ENCODE data around the gene NSMCE4A.
"Not testable (repeated sequence)": the region's sequence is repeated elsewhere in the genome, so short reads cannot be mapped to it uniquely, and the experiment has no call there.

NSMCE4A gene

DNA sequence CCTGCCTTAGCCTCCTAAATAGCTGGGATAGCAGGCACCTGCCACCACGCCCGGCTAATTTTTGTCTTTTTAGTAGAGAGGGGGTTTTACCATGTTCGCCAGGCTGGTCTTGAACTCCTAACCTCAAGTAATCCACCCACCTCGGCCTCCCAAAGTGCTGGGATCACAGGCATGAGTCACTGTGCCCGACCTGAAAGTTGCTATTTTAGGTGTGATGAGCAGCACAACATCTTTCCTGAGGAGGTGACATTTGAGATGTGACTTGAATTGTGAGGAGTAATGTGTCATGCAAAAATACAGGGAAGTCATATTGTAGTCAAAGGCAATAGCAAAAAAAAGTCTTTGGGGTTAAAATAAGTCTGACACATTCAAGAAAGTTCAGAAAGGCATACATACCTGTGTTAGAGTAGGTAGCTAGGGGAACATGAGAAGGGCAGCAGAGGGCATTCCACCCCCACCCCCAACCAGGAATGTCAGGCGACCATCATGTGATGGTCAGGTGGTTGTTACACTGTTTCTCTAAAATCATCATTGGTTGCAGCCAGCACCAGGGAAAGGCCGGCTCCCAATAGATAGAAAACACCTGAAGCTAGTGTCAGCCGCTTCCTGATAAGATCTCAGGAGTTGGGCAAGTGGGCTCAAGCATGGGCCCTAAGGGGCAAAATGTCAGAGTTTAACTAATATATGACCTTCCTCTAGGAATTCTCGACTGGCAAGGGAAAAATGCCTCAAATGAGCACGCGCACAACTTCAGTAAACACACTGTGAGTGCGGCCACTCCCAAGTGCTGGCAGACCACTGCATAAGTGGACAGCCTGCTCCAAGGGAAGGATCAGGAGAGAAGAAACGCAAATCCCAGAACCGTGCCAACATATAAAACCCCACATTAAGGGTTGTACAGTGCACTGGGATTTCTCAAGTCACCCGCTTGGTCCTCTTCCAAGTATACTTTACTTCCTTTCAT, 13.6 kb upstream of the NSMCE4A start, which contains the start of gene TACC2:
Gene TACC2, plus strand, starts transcription at position 803 of the 964 bp plus-strand sequence. CDS start 32,819 bp downstream, outside the sequence.
- no peak for DNase-seq

DNA sequence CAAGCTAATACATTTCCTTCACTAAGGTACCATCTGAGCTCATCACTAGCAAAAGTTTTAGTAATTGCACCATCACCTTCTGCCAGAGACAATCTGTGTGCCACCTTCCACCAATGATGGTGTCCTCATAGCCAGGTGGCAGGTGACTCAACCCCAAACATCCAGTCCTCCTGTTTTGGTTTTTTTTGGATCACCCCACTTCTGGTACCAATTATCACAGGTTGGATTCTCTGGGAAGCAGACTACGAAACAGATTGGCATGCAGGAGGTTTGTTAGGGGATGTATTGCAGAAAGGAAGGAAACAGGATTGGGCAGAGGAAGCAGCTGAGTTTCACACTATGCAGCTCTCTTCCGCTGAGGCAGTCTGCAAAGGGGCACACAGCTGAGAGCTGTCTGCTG, 9.4 kb upstream of the NSMCE4A start:
- no peak for DNase-seq

DNA sequence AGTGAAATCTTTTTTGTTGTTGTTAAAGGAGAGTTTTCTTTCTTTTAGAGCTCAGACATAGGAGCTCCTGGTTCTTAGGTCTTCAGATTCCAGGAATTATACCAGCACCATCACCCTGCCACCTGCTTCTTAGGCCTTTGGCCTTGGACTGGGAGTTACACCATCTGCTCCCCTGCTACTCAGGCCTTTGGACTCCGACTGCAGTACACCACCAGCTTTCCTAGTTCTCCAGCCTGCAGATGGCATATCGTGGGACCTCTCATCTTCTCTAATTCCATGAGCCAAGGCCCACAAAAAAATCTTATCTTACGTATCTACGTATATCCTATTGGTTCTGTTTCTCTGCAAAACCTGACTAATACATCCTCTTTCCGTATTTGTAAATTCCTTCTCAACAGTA, 8.8 kb upstream of the NSMCE4A start:
- DNase-seq, result no peak

DNA sequence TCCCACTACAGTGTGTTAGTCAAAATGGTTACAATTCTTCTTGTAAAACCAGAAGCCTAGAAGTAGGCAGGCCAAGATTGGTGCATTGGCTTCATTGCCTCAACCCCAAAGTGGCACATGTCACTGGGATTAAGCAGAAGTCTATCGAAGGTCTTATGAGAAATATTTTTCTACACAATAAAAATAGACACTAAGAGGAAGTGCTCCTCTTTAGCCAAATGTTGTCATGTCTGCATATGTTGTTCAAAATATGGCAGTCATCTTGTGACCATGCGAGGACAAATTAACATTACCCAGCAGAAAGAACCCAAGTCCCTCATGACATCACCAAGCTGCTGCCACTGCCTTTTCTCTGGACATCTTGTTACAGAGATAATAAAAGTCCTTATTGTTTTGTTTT, 6.3 kb upstream of the NSMCE4A start:
- DNase-seq, result no peak

DNA sequence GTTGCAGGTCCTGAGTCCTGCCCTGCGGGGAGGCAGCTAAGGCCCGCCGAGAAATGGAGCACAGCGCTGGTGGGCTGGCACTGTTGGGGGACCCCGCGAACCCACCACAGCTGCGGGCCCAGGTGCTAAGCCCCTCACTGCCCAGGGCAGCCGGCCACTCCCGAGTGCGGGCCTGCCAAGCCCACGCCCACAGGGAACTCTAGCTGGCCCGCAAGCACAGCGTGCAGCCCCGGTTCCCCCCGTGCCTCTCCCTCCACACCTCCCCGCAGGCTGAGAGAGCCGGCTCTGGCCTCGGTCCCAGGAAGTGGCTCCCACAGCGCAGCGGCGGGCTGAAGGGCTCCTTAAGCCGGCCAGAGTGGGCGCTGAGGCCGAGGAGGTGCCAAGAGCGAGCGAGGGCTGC, 3.5 kb upstream of the NSMCE4A start:
- no peak for DNase-seq

DNA sequence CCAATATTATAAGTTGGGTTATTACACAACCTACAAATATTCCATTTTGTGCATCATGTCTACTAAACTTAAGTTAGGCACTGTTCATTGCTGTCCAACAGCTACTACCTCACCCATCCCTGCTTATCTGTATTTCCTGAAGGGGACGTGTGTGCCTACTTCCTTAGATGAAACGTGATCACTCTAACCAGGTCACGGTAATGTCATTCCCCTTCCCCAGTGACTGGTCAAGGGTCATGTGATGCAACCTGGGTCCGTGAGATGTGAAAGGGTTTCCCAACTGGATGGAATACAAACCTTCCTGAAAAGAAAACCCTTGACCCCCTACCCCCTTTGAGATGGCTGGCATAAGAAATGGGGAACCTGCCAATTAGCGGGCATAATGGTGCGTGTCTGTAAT, 1.6 kb upstream of the NSMCE4A start:
- DNase-seq, result no peak

DNA sequence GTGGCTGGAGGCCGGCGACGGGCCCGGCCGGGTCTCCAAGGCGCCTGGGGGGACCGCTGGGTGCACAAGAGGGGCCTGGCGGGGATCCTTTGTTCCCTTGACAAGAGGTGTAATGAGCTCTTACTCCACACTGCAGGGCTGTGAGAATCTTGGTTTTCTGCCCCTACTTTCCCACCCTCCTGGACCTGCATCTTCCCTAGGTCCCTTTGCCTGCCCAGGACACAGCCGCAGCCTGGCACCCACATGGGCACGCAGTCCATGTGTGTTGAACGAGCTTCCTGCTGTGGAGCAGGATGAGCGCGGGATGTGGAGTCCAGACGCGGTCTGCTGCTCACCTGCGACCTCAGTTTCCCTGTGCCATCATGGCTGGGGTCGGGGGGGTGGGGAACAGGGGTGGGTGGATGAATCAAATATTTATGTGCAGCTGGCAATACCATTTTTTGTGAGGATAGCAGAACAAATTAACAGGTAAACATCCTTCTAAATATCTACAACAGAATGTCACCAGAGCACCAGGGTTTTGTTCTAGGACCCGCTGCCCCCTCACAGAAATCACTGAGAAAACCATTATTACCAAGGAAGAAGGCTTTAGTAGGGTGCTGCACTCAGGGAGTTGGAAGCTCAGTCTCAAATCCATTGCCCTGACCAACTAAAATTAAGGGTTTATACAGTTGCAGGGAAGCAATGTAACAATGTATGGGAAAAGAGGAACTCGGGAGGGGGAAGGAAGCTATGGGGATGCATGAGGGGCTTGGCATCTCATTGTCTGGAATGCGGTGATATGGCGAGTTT, 474 bp upstream of the NSMCE4A start:
- peak; percentile 59 for DNase-seq

DNA sequence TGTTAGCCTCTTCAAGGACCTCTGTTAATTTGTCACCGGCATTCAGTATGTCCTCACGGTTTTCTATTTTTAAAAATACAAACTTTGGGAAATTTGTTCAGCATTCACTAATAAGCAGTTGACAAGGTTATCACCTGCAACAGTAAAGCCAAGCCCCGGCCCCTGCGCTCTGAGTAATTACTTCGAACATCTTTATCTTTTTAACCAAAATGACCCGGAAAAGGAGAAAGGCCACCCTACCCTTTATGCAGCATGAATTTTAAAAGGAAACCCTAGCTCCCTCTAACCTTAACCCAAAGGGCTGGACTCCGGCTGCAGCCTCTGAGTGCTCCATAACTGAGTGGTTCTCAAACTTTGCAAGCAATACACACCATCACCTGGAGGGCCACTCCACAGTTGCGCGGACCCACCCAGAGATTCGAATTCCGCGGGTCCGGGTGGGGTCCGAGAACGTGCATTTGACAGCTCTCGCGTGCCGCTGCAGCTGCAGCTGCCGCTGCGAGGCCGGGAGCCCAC, 940 bp downstream of the NSMCE4A start:
- DNase-seq, result peak; percentile 23

DNA sequence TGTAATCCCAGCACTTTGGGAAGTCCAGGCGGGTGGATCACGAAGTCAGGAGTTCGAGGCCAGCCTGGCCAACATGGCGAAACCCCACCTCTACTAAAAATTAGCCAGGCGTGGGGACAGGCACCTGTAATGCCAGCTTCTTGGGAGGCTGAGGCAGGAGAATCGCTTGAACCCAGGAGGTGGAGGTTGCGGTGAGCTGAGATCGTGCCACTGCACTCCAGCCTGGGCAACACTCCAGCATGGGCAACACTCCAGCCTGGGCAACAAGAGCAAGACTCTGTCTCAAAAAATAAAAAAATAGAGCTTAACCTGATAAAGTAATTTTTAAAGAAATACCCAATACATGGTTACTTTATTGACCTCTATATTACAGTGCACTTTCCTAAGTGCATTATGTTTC, 5.9 kb downstream of the NSMCE4A start:
- not testable (repeated sequence) for DNase-seq

DNA sequence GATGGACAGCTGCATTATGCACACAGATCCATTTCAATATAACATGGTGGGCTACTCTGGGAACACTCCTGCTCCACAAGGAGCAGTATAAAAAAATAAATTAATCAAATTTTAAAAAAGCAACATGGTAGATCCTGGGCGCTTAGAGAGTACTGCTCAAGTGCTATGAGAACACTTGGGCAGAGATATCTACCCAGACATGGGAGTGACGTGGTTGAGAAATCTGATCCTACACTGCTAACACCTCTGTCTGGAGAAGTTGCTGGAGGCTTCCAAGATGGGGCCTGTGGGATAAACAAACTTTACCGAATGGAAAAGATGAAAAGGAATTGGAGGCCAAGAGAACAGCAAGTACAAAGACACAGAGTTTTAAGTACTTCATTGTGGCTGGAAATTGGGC, 9.0 kb downstream of the NSMCE4A start:
- no peak for DNase-seq

DNA sequence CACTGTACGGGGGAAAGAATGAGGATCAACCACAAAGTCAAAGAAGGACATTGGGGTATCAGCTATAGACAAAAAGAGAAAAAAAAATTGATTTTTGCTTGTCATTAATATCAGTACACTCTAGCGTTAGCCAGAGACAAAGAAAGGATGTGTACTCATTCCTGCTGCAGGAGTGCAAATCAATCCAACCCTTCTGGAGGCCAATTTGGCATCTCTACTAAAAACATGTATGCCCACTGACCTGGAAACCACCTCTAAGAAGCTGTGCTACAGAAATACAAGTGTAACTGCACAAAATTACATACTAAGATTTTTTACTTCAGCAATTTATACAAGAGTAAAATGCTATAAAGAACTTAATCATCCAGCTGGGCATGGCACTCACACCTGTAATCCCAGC, 13.6 kb downstream of the NSMCE4A start:
- no peak for DNase-seq

DNA sequence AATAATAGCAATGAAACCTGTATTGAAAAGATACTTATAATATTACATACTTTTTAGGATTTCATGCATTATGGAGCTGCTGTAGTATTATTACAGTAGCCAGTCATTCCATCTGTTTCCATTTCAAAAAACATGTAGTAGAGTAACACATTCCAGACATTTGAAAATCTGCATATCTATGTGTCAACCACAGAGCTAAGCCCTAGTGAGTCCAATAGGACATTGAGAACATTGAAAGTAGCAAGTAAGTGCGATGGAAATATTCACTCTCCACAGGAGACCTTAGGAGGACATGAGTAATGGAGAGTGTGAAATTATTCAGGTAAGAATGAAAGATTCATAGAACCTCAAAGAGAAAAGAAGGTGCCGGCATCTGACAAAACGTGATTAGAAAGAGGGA, 15.3 kb downstream of the NSMCE4A start:
- DNase-seq, result no peak

DNA sequence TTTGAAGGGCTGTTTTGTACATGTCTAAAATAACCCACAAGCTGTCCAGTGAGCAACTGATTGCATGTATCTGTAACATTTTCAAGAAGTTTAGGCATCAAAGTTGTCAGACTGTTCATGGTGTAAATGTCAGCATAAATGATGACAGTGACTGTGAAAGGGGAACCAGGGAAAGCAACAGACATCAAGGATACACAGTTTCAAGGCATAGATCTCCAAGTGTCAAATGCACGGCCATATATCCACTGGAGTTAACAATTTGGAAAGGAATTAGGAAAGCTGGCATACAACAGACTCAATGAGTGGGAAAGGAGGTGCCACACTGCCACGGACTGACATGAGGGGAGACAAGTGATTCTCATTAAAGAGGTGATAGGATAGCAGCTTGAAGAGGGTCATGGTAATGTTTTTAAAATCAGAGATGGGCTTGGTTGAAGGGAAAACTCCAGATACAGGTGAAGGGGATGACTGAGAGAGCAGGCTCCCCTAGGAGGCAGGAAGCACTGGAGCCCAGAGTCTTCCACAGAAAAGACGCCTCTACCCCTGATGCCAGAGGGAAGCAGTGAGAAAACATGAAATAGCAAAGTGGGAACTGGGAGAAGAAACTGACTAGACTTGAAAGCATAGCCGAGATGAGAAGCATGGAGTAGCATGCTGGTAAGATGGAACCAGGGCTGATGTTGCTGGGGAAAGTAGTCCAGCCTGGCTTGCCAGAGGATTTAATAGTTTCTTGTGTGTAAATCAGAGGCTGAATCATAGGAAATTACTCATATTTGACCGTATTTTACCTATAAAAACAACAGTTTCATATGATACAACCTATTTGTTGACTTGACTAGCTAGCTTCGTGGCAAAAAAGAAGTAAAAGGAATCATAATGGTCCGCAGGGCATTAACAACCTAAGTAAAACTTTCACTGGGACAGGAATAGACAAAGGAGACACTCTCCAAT, 18.6 kb downstream of the NSMCE4A start:
- no peak for DNase-seq

DNA sequence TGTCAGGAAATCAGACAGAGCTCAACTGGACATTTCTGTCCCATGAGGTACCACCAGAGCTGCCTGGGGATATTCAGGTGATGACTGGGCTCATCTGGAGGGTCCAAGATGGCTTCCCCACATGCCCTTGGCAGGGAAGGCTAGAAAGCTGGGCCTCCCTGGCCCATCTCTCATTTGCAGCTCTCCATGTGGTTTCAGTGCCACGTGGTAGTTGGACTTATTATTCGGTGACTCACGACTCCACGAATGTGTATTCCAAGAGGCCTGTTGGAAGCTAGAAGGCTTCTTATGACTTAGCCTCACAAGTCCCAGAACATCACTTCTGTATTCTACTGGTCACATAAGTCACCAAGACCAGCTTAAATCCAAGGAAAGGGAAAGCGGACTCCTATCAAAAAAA, 22.8 kb downstream of the NSMCE4A start:
- DNase-seq, result no peak

DNA sequence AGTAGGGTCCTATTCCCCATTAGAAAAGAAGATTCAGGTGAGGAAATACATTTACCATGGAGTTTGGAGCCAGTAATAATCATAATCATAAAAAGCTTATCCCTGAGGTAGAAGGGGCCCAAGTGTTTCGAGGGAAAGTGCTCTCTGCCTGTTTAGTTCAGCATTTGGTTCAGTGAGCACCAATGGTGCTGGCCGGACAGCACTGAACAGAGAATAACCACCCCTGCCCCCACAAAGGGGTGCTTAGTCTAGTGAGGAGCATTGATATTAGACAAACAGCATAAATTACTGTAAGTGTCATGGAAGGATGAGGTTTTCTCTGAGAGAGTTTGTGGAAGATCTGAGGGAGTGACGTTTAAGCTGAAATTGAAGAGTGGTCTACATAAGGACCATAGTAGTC, 25.6 kb downstream of the NSMCE4A start:
- DNase-seq, result no peak

DNA sequence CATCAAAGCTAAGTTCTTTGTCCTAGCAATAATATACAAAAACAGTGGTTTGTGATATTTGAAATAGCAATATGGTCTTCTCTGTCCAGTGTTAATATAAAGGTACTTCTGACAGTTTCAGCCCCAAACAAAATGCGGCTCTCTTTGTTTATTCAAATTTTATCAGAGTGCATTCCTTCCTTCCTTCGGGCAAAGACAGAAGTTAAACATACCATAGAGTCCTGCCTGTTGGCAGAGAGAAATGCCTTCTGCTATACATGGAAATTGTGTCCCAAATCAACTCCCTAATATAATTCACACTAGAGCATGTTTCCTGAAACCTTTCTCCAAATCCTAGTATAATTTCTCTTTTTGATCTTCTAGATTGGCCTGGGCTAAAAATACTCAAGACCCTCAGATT, 26.0 kb downstream of the NSMCE4A start:
- DNase-seq, result no peak

DNA sequence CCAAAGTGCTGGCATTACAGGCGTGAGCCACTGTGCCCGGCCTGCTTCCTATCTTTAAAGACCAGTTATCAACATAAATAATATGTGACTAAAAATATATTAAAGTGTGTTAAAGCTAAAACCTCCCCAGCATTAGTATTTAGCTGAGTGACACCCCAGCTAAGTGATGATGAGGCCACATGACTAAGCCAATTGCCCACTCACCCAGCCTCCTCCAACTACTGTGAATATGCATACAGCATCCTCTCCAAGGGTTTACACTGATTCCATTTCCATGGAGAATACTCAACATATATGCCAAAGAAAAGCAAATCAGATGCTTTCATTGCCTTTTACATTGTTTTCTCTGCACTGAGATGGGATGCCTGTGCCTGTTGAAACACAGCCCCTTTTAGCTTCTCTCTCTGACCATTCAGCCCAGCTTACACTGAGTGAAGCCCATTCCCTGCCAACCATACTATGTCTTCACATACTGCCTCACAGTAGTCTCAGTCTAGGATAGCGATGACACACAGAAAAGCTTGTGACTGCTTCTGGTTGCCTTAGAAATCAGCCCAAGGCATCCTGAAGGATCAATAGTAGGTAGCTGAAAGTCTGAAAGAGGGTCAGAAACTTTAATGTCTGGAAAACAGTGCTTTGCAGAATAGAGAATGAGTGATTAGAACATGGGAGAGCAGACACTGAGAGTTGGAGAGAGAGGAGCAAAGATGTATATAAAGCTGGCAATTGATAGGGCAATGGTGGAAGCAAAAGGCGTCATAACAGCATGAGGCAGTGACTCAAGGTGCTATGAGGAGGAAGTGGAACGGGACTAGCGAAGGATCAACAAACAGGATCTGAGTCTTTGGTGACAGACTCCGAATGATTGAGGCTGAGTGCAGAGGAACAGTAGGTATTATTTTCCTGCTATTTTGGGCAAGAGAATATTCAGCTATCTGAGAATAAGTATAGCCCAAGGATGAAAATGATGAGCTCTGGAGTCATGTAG, 27.4 kb downstream of the NSMCE4A start:
- DNase-seq, result no peak

DNA sequence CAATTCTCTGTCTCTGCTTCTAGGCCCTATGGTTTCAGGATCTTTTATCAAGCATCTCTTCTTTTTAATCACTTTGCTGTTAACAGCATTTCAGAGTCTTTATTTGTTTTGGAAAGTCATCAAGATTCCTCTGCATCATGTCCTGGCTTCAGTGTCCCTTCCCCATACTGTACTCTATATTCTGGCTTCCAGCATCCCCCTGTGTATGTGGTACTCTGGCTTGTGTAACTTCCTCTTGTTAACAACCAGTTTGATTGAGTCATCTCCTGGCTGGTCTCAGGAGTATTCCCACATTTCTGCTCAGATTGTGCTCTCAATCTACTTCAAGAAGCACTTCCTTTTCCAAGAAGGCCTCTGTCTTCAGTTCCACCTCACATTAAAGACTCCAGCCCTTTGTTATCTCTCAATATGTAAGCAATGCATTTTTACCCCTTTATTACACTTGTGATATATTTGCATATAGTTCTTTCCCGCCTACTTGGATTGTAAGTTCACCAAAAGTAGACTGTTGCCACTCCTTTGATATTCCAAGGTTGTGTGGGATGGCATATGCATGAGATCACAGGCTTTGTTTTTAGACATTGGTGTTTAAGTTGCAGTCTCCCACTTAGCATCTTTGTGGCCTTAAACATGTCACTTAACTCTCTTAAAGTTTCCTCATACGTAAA, 32.1 kb downstream of the NSMCE4A start:
- no peak for DNase-seq

DNA sequence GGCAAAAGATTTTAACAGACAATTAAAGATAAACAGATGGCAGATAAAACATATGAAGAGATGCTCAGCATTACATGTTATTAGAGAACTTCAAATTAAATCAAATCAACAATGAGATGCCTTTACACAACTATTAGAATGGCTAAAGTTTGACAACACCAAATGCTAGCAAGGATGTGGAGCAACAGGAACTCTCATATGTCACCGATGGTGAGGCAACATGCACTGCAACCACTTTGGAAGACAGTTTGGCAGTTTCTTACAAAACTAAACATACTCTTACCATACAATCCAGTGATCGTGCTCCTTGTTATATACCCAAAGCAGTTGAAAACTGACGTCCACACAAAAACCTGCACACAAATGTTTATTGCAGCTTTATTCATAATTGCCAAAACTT, 33.5 kb downstream of the NSMCE4A start:
- no peak for DNase-seq

DNA sequence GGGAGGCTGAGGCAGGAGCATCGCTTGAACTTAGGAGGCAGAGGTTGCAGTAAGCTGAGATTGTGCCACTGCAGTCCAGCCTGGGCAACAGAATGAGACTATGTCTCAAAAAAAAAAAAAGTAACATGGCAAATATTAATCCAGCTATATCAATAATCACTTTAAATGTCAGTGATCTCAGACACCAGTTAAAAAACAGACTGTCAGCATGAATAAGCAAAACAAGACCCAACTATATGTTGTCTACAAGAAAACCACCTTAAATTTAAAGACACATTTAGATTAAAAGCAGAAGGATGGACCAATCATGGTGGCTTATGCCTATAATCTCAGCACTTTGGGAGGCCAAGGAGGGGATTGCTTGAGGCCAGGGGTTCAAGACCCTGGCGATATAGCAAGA, 38.7 kb downstream of the NSMCE4A start:
- no peak for DNase-seq

DNA sequence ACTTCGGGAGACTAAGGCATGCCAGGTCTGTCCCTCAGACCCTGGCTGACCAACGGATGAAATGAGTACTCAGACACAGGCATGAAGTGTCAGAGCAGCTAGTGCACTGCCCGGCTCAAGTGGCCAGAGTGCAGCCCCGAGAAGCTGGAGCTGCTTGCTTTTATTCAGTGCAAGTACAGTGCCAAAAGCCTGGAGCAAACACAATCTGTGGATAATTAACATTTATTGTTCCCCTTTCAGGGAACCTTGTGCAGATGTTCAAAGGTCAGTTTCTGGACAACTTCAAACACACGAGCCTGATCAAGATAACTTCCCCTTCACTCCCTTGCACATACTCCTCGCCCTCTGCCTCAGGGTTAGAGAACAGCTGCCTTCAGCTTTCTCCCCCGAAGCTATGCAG, 39.3 kb downstream of the NSMCE4A start:
- DNase-seq, result no peak

Measured in NCI-H510A treated with DMSO at 0.1 percent for 48 hours (cell line).